NT2/D1 (cell line): ENCODE data around the gene SORT1.

Experiments
- DNase-seq: peaks from one replicate; pipeline ENCODE4 v3.0.0-alpha.2; 2011; ENCODE audit warnings: low read depth, low spot score
- H3K27me3 ChIP-seq: 2 replicates; pipeline ENCODE4 v1.6.0; 2011; ENCODE audit warnings: mild to moderate bottlenecking; ENCODE audit not compliant: insufficient read length, insufficient read depth
- H3K36me3 ChIP-seq: 2 replicates; pipeline ENCODE4 v1.6.1; 2011; ENCODE audit warnings: mild to moderate bottlenecking, low read length, mixed read lengths; ENCODE audit not compliant: insufficient read depth, insufficient read length
- H3K4me1 ChIP-seq: 2 replicates; pipeline ENCODE4 v1.5.1; 2011; ENCODE audit not compliant: insufficient read depth, insufficient read length
- H3K4me3 ChIP-seq: 2 replicates; pipeline ENCODE4 v1.5.1; 2011; ENCODE audit warnings: low read depth; ENCODE audit not compliant: insufficient read length
- H3K9ac ChIP-seq: 2 replicates; pipeline ENCODE4 v1.6.0; 2011; ENCODE audit warnings: low read depth; ENCODE audit not compliant: insufficient read length
- H3K9me3 ChIP-seq: 2 replicates; pipeline ENCODE4 v1.5.1; 2011; ENCODE audit warnings: mild to moderate bottlenecking, low read length; ENCODE audit not compliant: insufficient read depth
- SUZ12 ChIP-seq: IDR thresholded peaks from 2 replicates; pipeline ENCODE4 v1.6.1; 2011; ENCODE audit not compliant: insufficient read length, insufficient read depth; ENCODE audit errors: extremely low read depth
- YY1 ChIP-seq: IDR thresholded peaks from 2 replicates; pipeline ENCODE4 v1.6.1; 2011; ENCODE audit not compliant: insufficient read length, insufficient read depth
- ZNF274 ChIP-seq: IDR thresholded peaks from 2 replicates; pipeline ENCODE4 v1.6.1; 2011; ENCODE audit warnings: mild to moderate bottlenecking, low read depth, low read length

Gene SORT1

GRCh38 chr1:109433322-109433721, 35.6 kb upstream of the SORT1 start:
- H3K9ac ChIP-seq = no peak overlapping the region
- DNase-seq = no peak
- no peaks in the 10 kb centered on the region for H3K36me3 ChIP-seq
- H3K4me3 ChIP-seq = no peak overlapping the region
- H3K27me3 ChIP-seq = no peaks in the 10 kb centered on the region
- TF ChIP-seq ZNF274 (no peak), YY1 (no peak), SUZ12 (no peak)
- no peaks in the 10 kb centered on the region for H3K4me1 ChIP-seq
- peaks cover 18% of the 10 kb centered on the region; the same call in 1 of the 2 replicates for H3K9me3 ChIP-seq

DNA sequence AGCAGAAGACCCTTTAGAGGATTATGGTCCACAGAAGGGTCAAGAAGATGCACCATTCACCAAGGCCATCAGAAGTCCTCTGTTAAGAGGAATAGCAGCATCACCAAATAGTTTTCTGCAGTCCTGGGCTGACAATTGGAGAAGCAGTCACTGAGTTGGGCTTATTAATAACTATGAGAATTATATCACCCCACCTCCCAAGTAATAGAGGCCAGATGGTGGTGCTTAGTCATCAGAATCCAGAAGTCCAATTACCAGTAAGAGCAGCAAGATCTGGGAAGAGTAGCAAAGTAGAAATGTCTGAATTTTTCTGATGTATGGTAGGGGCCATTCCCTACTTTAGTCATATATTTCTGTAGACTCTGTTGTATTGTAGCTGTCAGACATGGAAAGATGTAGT, 34.6 kb upstream of the SORT1 start:
- no peak for TF ChIP-seq YY1
- TF ChIP-seq SUZ12 = no peak
- no peak for TF ChIP-seq ZNF274
- no peak for DNase-seq
- Histone ChIP-seq H3K36me3 (no peaks in the 10 kb centered on the region), H3K9ac (no peak overlapping the region), H3K4me1 (no peaks in the 10 kb centered on the region), H3K9me3 (peaks cover 18% of the 10 kb centered on the region; the same call in 1 of the 2 replicates), H3K27me3 (no peaks in the 10 kb centered on the region), H3K4me3 (no peak overlapping the region)

- Histone ChIP-seq H3K9ac (peak overlapping the region; percentile 81), H3K27me3 (no peaks in the 10 kb centered on the region), H3K36me3 (peaks cover 20% of the 10 kb centered on the region), H3K9me3 (no peaks in the 10 kb centered on the region), H3K4me3 (peak overlapping the region; percentile 92), H3K4me1 (no peaks in the 10 kb centered on the region)
- TF ChIP-seq SUZ12 (no peak), ZNF274 (no peak), YY1 (no peak)
- DNase-seq = no peak
These were observed 29.4 kb upstream of the SORT1 start for GRCh38 chr1:109427171-109427467.

GRCh38 chr1:109426281-109427170, 28.8 kb upstream of the SORT1 start, which contains the start of gene PSMA5:
Gene PSMA5 (minus strand): TSS chr1:109426448. CDS start chr1:109426330, 118 bp downstream.
- DNase-seq = peak; percentile 98
- Histone ChIP-seq H3K27me3 (no peaks in the 10 kb centered on the region), H3K36me3 (peaks cover 26% of the 10 kb centered on the region), H3K4me3 (peak within 1 kb of the TSS; percentile 92), H3K4me1 (no peaks in the 10 kb centered on the region), H3K9ac (peak within 1 kb of the TSS; percentile 93), H3K9me3 (no peaks in the 10 kb centered on the region)
- no peak for TF ChIP-seq YY1
- TF ChIP-seq ZNF274 = no peak
- no peak for TF ChIP-seq SUZ12

- no peaks in the 10 kb centered on the region for H3K4me1 ChIP-seq
- H3K9ac ChIP-seq = peak overlapping the region; percentile 93
- H3K36me3 ChIP-seq = peaks cover 35% of the 10 kb centered on the region
- peak overlapping the region; percentile 92 for H3K4me3 ChIP-seq
- no peaks in the 10 kb centered on the region for H3K9me3 ChIP-seq
- DNase-seq = peak; percentile 18
- TF ChIP-seq YY1 (no peak), SUZ12 (no peak), ZNF274 (no peak)
- H3K27me3 ChIP-seq = no peaks in the 10 kb centered on the region
These were observed 27.9 kb upstream of the SORT1 start for GRCh38 chr1:109425391-109426280.

DNA sequence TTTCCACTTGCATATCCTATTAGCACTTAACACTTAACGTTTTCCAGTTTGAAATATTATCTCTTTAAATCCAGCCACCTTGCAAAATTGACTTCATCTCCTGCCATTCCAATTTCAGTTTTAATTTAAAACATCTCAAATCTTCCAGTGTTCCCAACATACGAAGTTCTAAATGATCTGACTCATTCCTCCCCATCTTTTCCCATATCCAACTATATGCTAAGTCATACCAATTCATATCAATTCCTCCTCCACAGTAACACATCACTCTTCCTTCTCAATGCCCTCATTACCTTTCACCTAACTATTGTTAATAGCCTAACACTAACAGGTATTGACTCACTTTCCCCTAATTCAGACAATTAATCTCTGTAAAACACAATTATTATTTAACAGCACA, 25.8 kb upstream of the SORT1 start:
- Histone ChIP-seq H3K36me3 (peaks cover 50% of the 10 kb centered on the region), H3K4me3 (no peak overlapping the region), H3K9me3 (no peaks in the 10 kb centered on the region), H3K27me3 (no peaks in the 10 kb centered on the region), H3K9ac (no peak overlapping the region), H3K4me1 (no peaks in the 10 kb centered on the region)
- TF ChIP-seq SUZ12 (no peak), YY1 (no peak), ZNF274 (no peak)
- no peak for DNase-seq

DNA sequence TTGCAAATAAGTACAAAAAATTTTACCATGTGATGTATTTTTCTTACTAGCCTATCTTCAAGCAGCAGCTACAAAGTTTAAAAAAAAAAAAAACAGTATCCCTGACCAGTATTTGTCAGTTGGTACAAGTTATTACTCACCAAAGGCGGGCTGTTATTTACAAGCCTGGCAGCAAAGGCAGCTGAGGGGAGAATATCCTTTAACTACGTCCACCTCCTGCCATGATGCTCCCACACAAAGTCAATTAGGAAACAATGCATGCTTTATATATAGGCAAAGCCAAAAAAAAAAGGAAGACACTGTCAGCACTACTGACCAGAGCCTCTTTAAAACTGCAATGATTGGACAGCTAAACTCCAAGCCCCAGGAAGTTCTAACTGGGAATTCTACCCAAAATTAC, 14.8 kb upstream of the SORT1 start:
- Histone ChIP-seq H3K36me3 (peaks cover 97% of the 10 kb centered on the region), H3K9me3 (no peaks in the 10 kb centered on the region), H3K27me3 (no peaks in the 10 kb centered on the region), H3K4me1 (no peaks in the 10 kb centered on the region), H3K4me3 (no peak overlapping the region), H3K9ac (no peak overlapping the region)
- TF ChIP-seq ZNF274 (no peak), YY1 (no peak), SUZ12 (no peak)
- DNase-seq = no peak
